ENCODE measurements around the gene INSRR.

The INSRR gene

GRCh38 chr1:156823210-156823790 is 35.6 kb downstream of the INSRR start:
- no peak for DNase-seq

- no peak for DNase-seq
These were observed 36.2 kb downstream of the INSRR start for GRCh38 chr1:156822680-156823079.

- no peak for DNase-seq
These were observed 37.1 kb downstream of the INSRR start for GRCh38 chr1:156821801-156822200.

GRCh38 chr1:156816561-156817328 is 42.2 kb downstream of the INSRR start, which contains the start of gene SH2D2A:
Gene SH2D2A (minus strand): TSS chr1:156816848. CDS start chr1:156816708, 140 bp downstream.
- no peak for DNase-seq

GRCh38 chr1:156815961-156816422 is 42.9 kb downstream of the INSRR start:
- no peak for DNase-seq

GRCh38 chr1:156815307-156815826 is 43.5 kb downstream of the INSRR start:
- no peak for DNase-seq

- DNase-seq = no peak
These were observed 44.2 kb downstream of the INSRR start for GRCh38 chr1:156814571-156815260.

- peak in 1 of 2 donors; percentile 38 for DNase-seq
These were observed 45.0 kb downstream of the INSRR start for GRCh38 chr1:156813750-156814570.

GRCh38 chr1:156813298-156813697 is 45.6 kb downstream of the INSRR start:
- DNase-seq = no peak

- no peak for DNase-seq
These were observed 46.5 kb downstream of the INSRR start for GRCh38 chr1:156812293-156812990.

GRCh38 chr1:156811168-156811567 is 47.7 kb downstream of the INSRR start:
- DNase-seq = no peak

- no peak for DNase-seq
These were observed 49.1 kb downstream of the INSRR start for GRCh38 chr1:156809711-156810366.

- no peak for DNase-seq
These were observed 49.6 kb downstream of the INSRR start for GRCh38 chr1:156809281-156809680.

GRCh38 chr1:156808186-156809030 is 50.5 kb downstream of the INSRR start:
- no peak for DNase-seq

GRCh38 chr1:156807627-156808026 is 51.3 kb downstream of the INSRR start:
- DNase-seq = no peak

- DNase-seq = no peak
These were observed 52.1 kb downstream of the INSRR start for GRCh38 chr1:156806512-156807440.

GRCh38 chr1:156805766-156806511 is 53.0 kb downstream of the INSRR start:
- no peak for DNase-seq

GRCh38 chr1:156804572-156805243 is 54.2 kb downstream of the INSRR start:
- DNase-seq = peak; percentile 33 to 43

All from hippocampal formation (tissue), 2 donors.